ENCODE measurements around the gene EYS.

GRCh38 chr6:63730311-63730710, 1976.7 kb downstream of the EYS start:
- TF ChIP-seq CTCF (conservative IDR thresholded peaks at IDR 0.05; ENCODE audit: low read length) (no peak), EZH2phosphoT487 (IDR thresholded peaks at IDR 0.05; ENCODE audit: borderline replicate concordance) (no peak)

Data from Loucy (cell line).